Neural cell (in vitro differentiated cells): ENCODE data around the gene LRMDA. TPM values are rescaled to one million over a fixed set of nuclear protein-coding genes. Genes with fewer than 3 reads are reported as not detected.

Experiments used
- H2AFZ ChIP-seq: fragments of 200-600, 300-800 bp; sonication (generic), shearing (Covaris generic); 2 replicates; pipeline ENCODE4 v1.6.0; 2014; ENCODE audit warnings: low read depth, mild to moderate bottlenecking, antibody characterized with exemption, low read length, moderate library complexity
- H3F3A ChIP-seq: fragments of 200-600 bp; shearing (Covaris generic); 2 replicates; pipeline ENCODE4 v1.6.1; 2016; ENCODE audit warnings: mild to moderate bottlenecking, moderate library complexity, mixed read lengths, antibody characterized with exemption, low read length; ENCODE audit not compliant: insufficient read depth, poor library complexity, severe bottlenecking
- H3K27ac ChIP-seq: fragments of 200-600, 300-800 bp; sonication (generic), shearing (Covaris generic); 2 replicates; pipeline ENCODE4 v1.5.1; 2014; ENCODE audit warnings: mild to moderate bottlenecking, low read length, moderate library complexity
- H3K27me3 ChIP-seq: fragments of 300-800, 200-600 bp; sonication (generic), shearing (Covaris generic); 2 replicates; pipeline ENCODE4 v1.6.0; 2014; ENCODE audit warnings: mild to moderate bottlenecking, low read depth, low read length, moderate library complexity; ENCODE audit not compliant: insufficient read depth
- H3K36me3 ChIP-seq: fragments of 300-800, 200-600 bp; sonication (generic), shearing (Covaris generic); 2 replicates; pipeline ENCODE4 v1.5.1; 2014; ENCODE audit warnings: mild to moderate bottlenecking, antibody characterized with exemption, low read length, moderate library complexity; ENCODE audit not compliant: insufficient read depth
- H3K4me2 ChIP-seq: fragments of 300-800, 200-600 bp; sonication (generic), shearing (Covaris generic); 2 replicates; pipeline ENCODE4 v1.6.0; 2014; ENCODE audit warnings: mild to moderate bottlenecking, low read length
- H3K4me3 ChIP-seq: fragments of 300-800, 200-600 bp; sonication (generic), shearing (Covaris generic); 2 replicates; pipeline ENCODE4 v1.5.1; 2014; ENCODE audit warnings: mild to moderate bottlenecking, low read length, moderate library complexity
- H3K79me2 ChIP-seq: fragments of 200-600 bp; shearing (Covaris generic); replicated peaks from 2 replicates; pipeline ENCODE4 v1.6.0; 2014; ENCODE audit warnings: mild to moderate bottlenecking, low read length, moderate library complexity; ENCODE audit not compliant: insufficient read depth
- H3K9ac ChIP-seq: fragments of 300-800, 200-600 bp; sonication (generic), shearing (Covaris generic); 2 replicates; pipeline ENCODE4 v1.6.1; 2016; ENCODE audit warnings: mild to moderate bottlenecking, low read length, mixed read lengths
- H3K9me2 ChIP-seq: fragments of 200-600 bp; shearing (Covaris generic); 2 replicates; pipeline ENCODE4 v1.6.1; 2016; ENCODE audit warnings: mild to moderate bottlenecking, low read length, mixed read lengths; ENCODE audit not compliant: insufficient read depth
- H3K9me3 ChIP-seq: fragments of 200-600, 300-800 bp; sonication (generic), shearing (Covaris generic); 2 replicates; pipeline ENCODE4 v1.6.1; 2016; ENCODE audit warnings: mild to moderate bottlenecking, mixed run types, low read length, moderate library complexity, mixed read lengths
- H4K20me1 ChIP-seq: fragments of 200-600 bp; shearing (Covaris generic); 2 replicates; pipeline ENCODE4 v1.6.1; 2016; ENCODE audit warnings: mild to moderate bottlenecking, mixed run types; ENCODE audit not compliant: insufficient read depth
- EP300 ChIP-seq: fragments of 450-650 bp; conservative IDR thresholded peaks from 2 replicates; pipeline ENCODE4 v1.6.1; 2014; ENCODE audit warnings: antibody characterized with exemption, mild to moderate bottlenecking, moderate library complexity; ENCODE audit not compliant: poor library complexity, severe bottlenecking
- EZH2 ChIP-seq: fragments of 200-600, 300-800 bp; shearing (Covaris generic), sonication (generic); IDR thresholded peaks from 2 replicates; pipeline ENCODE4 v1.6.1; 2014; ENCODE audit warnings: antibody characterized with exemption, low read length, borderline replicate concordance, mild to moderate bottlenecking; ENCODE audit not compliant: insufficient read depth, poor library complexity, severe bottlenecking
- MXI1 ChIP-seq: fragments of 450-650 bp; conservative IDR thresholded peaks from 2 replicates; pipeline ENCODE4 v1.6.1; 2014; ENCODE audit warnings: antibody characterized with exemption, mild to moderate bottlenecking; ENCODE audit not compliant: poor library complexity, severe bottlenecking
- POLR2AphosphoS5 ChIP-seq: IDR thresholded peaks from 2 replicates; pipeline ENCODE4 v1.6.1; 2012
- RAD21 ChIP-seq: fragments of 450-650 bp; conservative IDR thresholded peaks from 2 replicates; pipeline ENCODE4 v1.6.1; 2014; ENCODE audit warnings: antibody characterized with exemption, mild to moderate bottlenecking, moderate library complexity
- SMC3 ChIP-seq: fragments of 450-650 bp; conservative IDR thresholded peaks from 2 replicates; pipeline ENCODE4 v1.6.1; 2014; ENCODE audit warnings: antibody characterized with exemption, mild to moderate bottlenecking, moderate library complexity; ENCODE audit not compliant: poor library complexity
- TAF1 ChIP-seq: IDR thresholded peaks from 2 replicates; pipeline ENCODE4 v1.6.1; 2012; ENCODE audit warnings: low read depth
- polyA plus RNA-seq: library from polyadenylated mRNA; depleted of rRNA; stranded (reverse); fragments of >200 nt; gene quantifications from 2 replicates; pipeline ENCODE4 v1.2.3, GENCODE V29; 2014
- TF ChIP-seq, protein P1 (sequence below): IDR thresholded peaks from 2 replicates; pipeline ENCODE4 v1.6.1; 2012; ENCODE audit warnings: borderline replicate concordance
- TF ChIP-seq, protein P2 (sequence below): fragments of 450-650 bp; IDR thresholded peaks from 2 replicates; pipeline ENCODE4 v1.5.1; 2014; ENCODE audit warnings: antibody characterized with exemption, mild to moderate bottlenecking, moderate library complexity; ENCODE audit not compliant: poor library complexity, severe bottlenecking

The LRMDA gene
- polyA plus RNA-seq, 1 donor from 2014 or later: 5.6 TPM

DNA sequence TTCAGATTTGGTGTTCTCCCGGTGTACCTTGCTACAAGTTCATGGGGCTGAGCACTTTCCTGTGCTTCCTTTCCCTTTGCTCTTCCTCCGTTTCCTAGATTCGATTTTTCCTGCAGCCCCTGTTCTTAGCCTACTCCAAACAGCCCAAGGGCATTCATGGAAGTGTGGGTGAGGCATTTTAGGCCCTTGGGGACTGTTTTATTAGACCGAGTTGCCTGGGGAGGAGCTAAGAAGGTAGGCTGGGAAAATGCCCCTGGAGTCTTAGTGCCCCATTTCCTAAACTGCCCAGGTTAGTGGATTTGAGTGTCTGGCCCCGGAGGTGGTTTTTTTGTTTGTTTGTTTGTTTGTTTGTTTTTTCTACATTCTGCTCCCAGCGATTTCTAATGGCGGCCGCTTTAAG, 1.8 kb downstream of the LRMDA start:
- H3K79me2 ChIP-seq: no peaks in the 10 kb centered on the region
- no peak overlapping the region for H3K27ac ChIP-seq
- no peak overlapping the region for H3K9ac ChIP-seq
- no peaks in the 10 kb centered on the region for H3K9me2 ChIP-seq
- H3F3A ChIP-seq: no peaks in the 10 kb centered on the region
- TF ChIP-seq MXI1 (no peak), EP300 (no peak)
- no peak overlapping the region for H3K4me3 ChIP-seq
- H2AFZ ChIP-seq: no peak overlapping the region
- peaks cover 41% of the 10 kb centered on the region for H3K27me3 ChIP-seq
- H3K4me2 ChIP-seq: no peak overlapping the region
- H3K36me3 ChIP-seq: no peaks in the 10 kb centered on the region
- H3K9me3 ChIP-seq: no peaks in the 10 kb centered on the region
- H4K20me1 ChIP-seq: no peaks in the 10 kb centered on the region

DNA sequence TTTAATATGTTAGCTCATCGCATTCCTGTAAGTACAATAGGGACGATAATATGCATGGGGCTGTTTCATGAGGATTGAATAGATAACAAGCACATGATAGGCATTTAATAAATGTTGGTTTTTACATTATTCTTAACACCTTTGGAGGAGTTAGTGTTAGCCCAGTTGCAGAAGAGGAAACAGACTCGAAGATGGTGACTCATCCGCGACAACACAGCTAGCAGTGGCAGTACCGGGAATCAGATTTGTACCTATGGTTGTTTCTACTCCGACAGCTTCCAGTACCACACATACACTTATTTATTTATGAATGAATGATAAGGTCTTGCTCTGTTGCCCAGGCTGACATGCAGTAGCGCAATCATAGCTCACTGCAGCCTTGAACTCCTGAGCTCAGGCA, 2.9 kb downstream of the LRMDA start:
- H3F3A ChIP-seq: no peaks in the 10 kb centered on the region
- H3K4me3 ChIP-seq: no peak overlapping the region
- TF ChIP-seq EZH2 (no peak), SMC3 (no peak)
- TF ChIP-seq, protein P1, sequence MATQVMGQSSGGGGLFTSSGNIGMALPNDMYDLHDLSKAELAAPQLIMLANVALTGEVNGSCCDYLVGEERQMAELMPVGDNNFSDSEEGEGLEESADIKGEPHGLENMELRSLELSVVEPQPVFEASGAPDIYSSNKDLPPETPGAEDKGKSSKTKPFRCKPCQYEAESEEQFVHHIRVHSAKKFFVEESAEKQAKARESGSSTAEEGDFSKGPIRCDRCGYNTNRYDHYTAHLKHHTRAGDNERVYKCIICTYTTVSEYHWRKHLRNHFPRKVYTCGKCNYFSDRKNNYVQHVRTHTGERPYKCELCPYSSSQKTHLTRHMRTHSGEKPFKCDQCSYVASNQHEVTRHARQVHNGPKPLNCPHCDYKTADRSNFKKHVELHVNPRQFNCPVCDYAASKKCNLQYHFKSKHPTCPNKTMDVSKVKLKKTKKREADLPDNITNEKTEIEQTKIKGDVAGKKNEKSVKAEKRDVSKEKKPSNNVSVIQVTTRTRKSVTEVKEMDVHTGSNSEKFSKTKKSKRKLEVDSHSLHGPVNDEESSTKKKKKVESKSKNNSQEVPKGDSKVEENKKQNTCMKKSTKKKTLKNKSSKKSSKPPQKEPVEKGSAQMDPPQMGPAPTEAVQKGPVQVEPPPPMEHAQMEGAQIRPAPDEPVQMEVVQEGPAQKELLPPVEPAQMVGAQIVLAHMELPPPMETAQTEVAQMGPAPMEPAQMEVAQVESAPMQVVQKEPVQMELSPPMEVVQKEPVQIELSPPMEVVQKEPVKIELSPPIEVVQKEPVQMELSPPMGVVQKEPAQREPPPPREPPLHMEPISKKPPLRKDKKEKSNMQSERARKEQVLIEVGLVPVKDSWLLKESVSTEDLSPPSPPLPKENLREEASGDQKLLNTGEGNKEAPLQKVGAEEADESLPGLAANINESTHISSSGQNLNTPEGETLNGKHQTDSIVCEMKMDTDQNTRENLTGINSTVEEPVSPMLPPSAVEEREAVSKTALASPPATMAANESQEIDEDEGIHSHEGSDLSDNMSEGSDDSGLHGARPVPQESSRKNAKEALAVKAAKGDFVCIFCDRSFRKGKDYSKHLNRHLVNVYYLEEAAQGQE: no peak
- no peak overlapping the region for H3K4me2 ChIP-seq
- no peak overlapping the region for H3K9ac ChIP-seq
- no peaks in the 10 kb centered on the region for H3K79me2 ChIP-seq
- H4K20me1 ChIP-seq: no peaks in the 10 kb centered on the region
- H2AFZ ChIP-seq: no peak overlapping the region
- H3K9me3 ChIP-seq: no peaks in the 10 kb centered on the region
- H3K9me2 ChIP-seq: no peaks in the 10 kb centered on the region
- H3K36me3 ChIP-seq: no peaks in the 10 kb centered on the region
- no peak overlapping the region for H3K27ac ChIP-seq
- peaks cover 41% of the 10 kb centered on the region for H3K27me3 ChIP-seq

DNA sequence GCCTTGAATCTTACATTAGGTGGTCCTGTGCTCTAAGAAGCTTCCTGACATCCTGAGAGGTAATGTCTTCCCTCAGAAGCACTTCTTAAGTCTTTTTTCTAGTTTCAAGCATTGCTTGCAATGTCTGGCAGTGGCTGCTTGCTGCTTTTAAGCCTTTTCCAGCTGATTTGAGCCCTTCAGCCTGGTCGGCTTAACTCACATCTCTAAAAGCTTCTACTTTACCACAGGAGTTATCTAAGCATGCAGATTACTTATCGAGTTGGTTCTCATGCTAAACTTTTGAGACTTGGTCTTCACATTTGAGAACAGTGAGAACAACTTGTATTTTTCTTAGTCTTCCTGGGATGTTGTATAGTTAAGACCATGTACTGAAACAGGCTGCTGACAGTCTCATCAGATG, 3.9 kb downstream of the LRMDA start:
- Histone ChIP-seq H3K27me3 (peaks cover 36% of the 10 kb centered on the region), H3K9ac (no peak overlapping the region), H3K4me2 (no peak overlapping the region), H3K9me3 (no peaks in the 10 kb centered on the region), H3K36me3 (no peaks in the 10 kb centered on the region), H3K27ac (no peak overlapping the region), H3K9me2 (no peaks in the 10 kb centered on the region), H4K20me1 (no peaks in the 10 kb centered on the region), H3K79me2 (no peaks in the 10 kb centered on the region), H3F3A (no peaks in the 10 kb centered on the region), H2AFZ (no peak overlapping the region), H3K4me3 (no peak overlapping the region)
- TF ChIP-seq, protein P2, sequence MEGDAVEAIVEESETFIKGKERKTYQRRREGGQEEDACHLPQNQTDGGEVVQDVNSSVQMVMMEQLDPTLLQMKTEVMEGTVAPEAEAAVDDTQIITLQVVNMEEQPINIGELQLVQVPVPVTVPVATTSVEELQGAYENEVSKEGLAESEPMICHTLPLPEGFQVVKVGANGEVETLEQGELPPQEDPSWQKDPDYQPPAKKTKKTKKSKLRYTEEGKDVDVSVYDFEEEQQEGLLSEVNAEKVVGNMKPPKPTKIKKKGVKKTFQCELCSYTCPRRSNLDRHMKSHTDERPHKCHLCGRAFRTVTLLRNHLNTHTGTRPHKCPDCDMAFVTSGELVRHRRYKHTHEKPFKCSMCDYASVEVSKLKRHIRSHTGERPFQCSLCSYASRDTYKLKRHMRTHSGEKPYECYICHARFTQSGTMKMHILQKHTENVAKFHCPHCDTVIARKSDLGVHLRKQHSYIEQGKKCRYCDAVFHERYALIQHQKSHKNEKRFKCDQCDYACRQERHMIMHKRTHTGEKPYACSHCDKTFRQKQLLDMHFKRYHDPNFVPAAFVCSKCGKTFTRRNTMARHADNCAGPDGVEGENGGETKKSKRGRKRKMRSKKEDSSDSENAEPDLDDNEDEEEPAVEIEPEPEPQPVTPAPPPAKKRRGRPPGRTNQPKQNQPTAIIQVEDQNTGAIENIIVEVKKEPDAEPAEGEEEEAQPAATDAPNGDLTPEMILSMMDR: no peak
- TF ChIP-seq, protein P1: no peak
- TF ChIP-seq POLR2AphosphoS5 (no peak), EP300 (no peak), TAF1 (no peak), RAD21 (no peak), EZH2 (no peak), SMC3 (no peak), MXI1 (no peak)
